ENCODE measurements around the gene GAREM1.

Gene GAREM1

GRCh38 chr18:32284284-32284683 is 186.4 kb downstream of the GAREM1 start:
- ATAC-seq (replicated peaks) (no peak), DNase-seq (no peak)
- Mint-ChIP-seq H3K4me3 (no peak overlapping the region), H3K27me3 (no peaks in the 10 kb centered on the region), H3K27ac (no peak overlapping the region), H3K36me3 (no peaks in the 10 kb centered on the region), H3K9me3 (no peaks in the 10 kb centered on the region), H3K4me1 (no peaks in the 10 kb centered on the region)

DNA sequence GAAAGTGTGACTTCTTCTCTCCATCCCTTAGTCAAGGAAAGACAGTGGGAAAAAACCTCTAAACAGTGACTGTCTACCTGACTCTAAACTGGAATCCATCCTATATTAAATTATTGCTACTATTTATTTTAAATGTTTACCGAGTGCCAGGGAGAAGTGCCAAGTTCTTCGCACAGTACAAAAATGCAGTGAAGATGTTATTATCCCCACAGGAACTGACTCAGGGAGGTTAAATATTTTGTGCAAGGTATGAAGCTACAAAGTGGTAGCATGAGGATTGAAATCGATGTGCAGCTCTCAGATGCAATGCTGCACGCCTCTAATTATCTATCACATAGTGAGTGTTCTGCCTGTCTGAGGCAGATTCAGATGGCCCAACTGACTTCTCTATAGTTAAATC is 189.8 kb downstream of the GAREM1 start:
- H3K9me3 Mint-ChIP-seq, result no peaks in the 10 kb centered on the region
- ATAC-seq (replicated peaks), result no peak
- no peak overlapping the region for H3K27ac Mint-ChIP-seq
- H3K4me3 Mint-ChIP-seq, result no peak overlapping the region
- H3K4me1 Mint-ChIP-seq, result no peaks in the 10 kb centered on the region
- H3K27me3 Mint-ChIP-seq, result peaks cover 5 to 6% of the 10 kb centered on the region in 2 donors
- DNase-seq, result no peak
- H3K36me3 Mint-ChIP-seq, result no peaks in the 10 kb centered on the region

GRCh38 chr18:32280188-32280783 is 190.4 kb downstream of the GAREM1 start:
- H3K4me3 Mint-ChIP-seq, result no peak overlapping the region

GRCh38 chr18:32278177-32278799 is 192.4 kb downstream of the GAREM1 start:
- Mint-ChIP-seq H3K36me3 (no peaks in the 10 kb centered on the region), H3K27ac (no peak overlapping the region), H3K27me3 (peaks cover 5 to 6% of the 10 kb centered on the region in 2 donors), H3K9me3 (no peaks in the 10 kb centered on the region), H3K4me1 (no peaks in the 10 kb centered on the region), H3K4me3 (no peak overlapping the region)
- DNase-seq (no peak), ATAC-seq (replicated peaks) (no peak)

More at GRCh38 chr18:32280188-32280783, 190.4 kb downstream of the GAREM1 start:
- H3K36me3 Mint-ChIP-seq, result no peaks in the 10 kb centered on the region
- H3K27me3 Mint-ChIP-seq, result peaks cover 5 to 6% of the 10 kb centered on the region in 2 donors
- no peaks in the 10 kb centered on the region for H3K9me3 Mint-ChIP-seq
- H3K27ac Mint-ChIP-seq, result no peak overlapping the region
- DNase-seq (no peak), ATAC-seq (replicated peaks) (no peak)
- no peaks in the 10 kb centered on the region for H3K4me1 Mint-ChIP-seq

DNA sequence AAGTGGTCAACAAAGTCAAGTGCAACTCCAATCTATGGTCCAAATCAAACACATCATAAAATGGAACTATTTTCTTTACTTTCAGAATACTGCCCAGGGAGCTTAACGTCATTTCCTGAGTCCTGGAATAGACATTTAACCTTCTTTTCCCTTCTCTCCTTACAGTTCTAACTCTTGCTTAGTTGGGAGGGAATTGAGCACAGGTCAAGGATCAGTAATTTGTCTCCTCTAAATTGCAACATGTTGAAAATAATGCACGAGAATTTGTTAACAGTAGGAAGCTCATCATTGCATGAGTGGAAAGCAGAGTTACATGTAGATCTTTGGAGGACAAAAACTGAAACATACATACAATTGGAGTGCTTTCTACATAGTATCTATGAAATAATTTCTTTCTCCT is 193.1 kb downstream of the GAREM1 start:
- no peak overlapping the region for H3K27ac Mint-ChIP-seq
- no peak overlapping the region for H3K4me3 Mint-ChIP-seq
- no peak for DNase-seq
- no peak for ATAC-seq (replicated peaks)
- no peaks in the 10 kb centered on the region for H3K4me1 Mint-ChIP-seq
- H3K9me3 Mint-ChIP-seq, result no peaks in the 10 kb centered on the region
- H3K36me3 Mint-ChIP-seq, result no peaks in the 10 kb centered on the region
- peaks cover 5 to 6% of the 10 kb centered on the region in 2 donors for H3K27me3 Mint-ChIP-seq

GRCh38 chr18:32276906-32277305 is 193.8 kb downstream of the GAREM1 start:
- DNase-seq, result no peak
- ATAC-seq (replicated peaks), result no peak
- H3K27ac Mint-ChIP-seq, result no peak overlapping the region
- H3K27me3 Mint-ChIP-seq, result peaks cover 5 to 6% of the 10 kb centered on the region in 2 donors
- no peak overlapping the region for H3K4me3 Mint-ChIP-seq
- H3K36me3 Mint-ChIP-seq, result no peaks in the 10 kb centered on the region
- no peaks in the 10 kb centered on the region for H3K4me1 Mint-ChIP-seq
- H3K9me3 Mint-ChIP-seq, result no peaks in the 10 kb centered on the region

DNA sequence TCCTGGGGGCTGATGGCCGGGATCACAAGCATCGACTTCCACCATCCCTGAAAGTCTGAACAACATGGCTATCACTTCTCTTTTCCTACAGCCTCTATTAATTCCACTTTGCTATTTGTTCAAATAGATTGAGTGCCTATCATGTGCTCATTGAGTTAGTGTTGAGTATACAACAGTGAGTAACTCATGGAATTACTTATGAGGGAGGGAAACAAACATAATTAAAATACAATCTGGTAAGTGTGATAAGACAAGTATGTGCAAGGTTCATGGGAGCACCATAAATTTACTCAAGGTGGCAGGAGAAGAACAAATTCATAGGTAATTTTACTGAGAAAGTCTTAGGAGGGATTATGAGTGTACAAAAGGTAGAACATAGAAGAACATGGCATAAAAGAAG is 194.4 kb downstream of the GAREM1 start:
- Mint-ChIP-seq H3K27me3 (peaks cover 5 to 6% of the 10 kb centered on the region in 2 donors), H3K27ac (no peak overlapping the region), H3K9me3 (no peaks in the 10 kb centered on the region), H3K4me1 (no peaks in the 10 kb centered on the region), H3K36me3 (no peaks in the 10 kb centered on the region), H3K4me3 (no peak overlapping the region)
- no peak for ATAC-seq (replicated peaks)
- no peak for DNase-seq

DNA sequence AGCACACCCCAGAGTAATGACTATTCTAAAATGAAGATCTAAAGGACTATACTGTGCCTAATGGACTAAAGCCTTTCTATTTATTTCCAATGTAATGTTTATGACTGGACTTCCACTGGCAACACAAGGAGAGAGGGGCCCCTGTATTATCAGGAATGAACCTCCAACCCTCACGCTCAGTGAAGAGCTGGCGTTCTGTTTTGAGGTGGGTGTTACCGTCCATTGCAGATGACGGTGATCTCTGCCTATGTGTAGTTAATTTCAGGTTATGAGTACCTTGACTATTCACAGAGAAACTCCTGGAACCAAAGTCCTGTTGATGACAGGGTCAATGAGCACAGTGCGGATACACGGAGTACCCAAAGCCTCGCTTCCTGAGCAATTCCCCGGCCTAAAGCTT is 195.5 kb downstream of the GAREM1 start:
- ATAC-seq (replicated peaks), result no peak
- no peak overlapping the region for H3K27ac Mint-ChIP-seq
- no peaks in the 10 kb centered on the region for H3K36me3 Mint-ChIP-seq
- no peaks in the 10 kb centered on the region for H3K9me3 Mint-ChIP-seq
- H3K4me3 Mint-ChIP-seq, result no peak overlapping the region
- H3K27me3 Mint-ChIP-seq, result peaks cover 5 to 9% of the 10 kb centered on the region in 2 donors
- DNase-seq, result no peak
- H3K4me1 Mint-ChIP-seq, result no peaks in the 10 kb centered on the region

DNA sequence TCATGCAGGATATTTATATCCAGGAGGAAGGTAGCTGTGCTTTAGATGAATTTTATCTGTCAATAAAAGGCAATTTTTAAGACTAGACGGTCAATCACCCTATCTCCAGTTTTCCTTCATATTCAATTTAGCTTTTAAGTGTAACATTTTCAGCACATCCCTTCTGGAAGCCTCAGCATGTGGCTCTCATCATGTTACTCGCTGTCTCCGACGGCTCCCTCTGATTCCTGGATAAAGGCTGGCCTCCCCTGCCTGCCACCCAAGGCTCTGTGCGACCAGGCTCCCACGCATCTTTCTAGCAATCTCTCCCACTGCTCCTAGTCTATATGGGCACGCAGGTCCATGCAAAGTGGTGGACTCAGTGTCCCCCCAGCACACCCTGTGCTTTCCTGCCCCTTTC is 196.4 kb downstream of the GAREM1 start:
- Mint-ChIP-seq H3K36me3 (no peaks in the 10 kb centered on the region), H3K27me3 (peaks cover 5 to 13% of the 10 kb centered on the region in 2 donors), H3K4me3 (no peak overlapping the region), H3K4me1 (no peaks in the 10 kb centered on the region), H3K27ac (no peak overlapping the region), H3K9me3 (no peaks in the 10 kb centered on the region)
- no peak for DNase-seq
- ATAC-seq (replicated peaks), result no peak

- no peaks in the 10 kb centered on the region for H3K4me1 Mint-ChIP-seq
- H3K27me3 Mint-ChIP-seq, result peaks cover 3 to 14% of the 10 kb centered on the region in 2 donors
- no peak for DNase-seq
- H3K4me3 Mint-ChIP-seq, result no peak overlapping the region
- no peak overlapping the region for H3K27ac Mint-ChIP-seq
- peak; percentile 38 to 51 for ATAC-seq (replicated peaks)
- H3K9me3 Mint-ChIP-seq, result no peaks in the 10 kb centered on the region
- H3K36me3 Mint-ChIP-seq, result no peaks in the 10 kb centered on the region
Observed at GRCh38 chr18:32271672-32272208, 198.9 kb downstream of the GAREM1 start.

DNA sequence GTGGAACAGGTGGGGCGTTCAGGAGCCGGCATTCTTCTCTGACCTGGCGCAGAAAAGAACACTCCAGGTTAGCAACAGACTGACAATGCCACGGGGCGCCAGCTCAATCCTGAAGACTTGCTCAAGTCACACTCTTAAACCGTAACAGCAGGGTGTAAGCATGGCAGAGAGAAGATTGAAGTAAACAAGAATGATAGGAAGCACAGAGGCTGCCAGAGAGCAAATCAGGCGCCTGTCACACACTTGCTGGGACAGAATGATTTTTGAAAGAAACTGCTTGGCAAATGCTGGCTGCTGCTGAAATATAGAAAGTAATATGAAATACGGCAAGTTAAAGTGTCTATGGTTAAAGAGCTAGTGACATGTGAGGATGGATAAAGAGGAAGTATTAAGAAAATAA is 200.3 kb downstream of the GAREM1 start:
- H3K4me1 Mint-ChIP-seq, result no peaks in the 10 kb centered on the region
- H3K27me3 Mint-ChIP-seq, result peaks cover 0 to 11% of the 10 kb centered on the region in 2 donors

DNA sequence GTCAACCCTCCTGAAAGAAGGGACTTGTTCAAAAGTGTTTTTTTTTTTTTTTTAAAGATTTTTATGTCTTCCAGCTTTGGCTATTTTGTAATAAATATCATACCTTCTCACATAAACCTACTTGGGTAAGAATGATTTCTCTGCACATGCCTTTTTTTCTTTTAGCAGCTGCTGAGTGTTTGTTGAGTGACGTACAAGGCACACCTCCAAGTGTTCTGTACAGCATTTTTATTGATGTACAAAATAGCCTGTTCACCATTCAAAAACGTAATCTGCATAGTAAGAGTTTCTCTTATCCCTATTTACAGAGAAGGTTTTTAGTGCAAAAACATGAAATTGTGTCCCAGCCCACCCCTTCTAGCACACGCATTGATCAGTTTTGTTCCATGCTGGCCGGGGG is 203.2 kb downstream of the GAREM1 start:
- Mint-ChIP-seq H3K27ac (no peak overlapping the region), H3K4me1 (no peaks in the 10 kb centered on the region), H3K36me3 (no peaks in the 10 kb centered on the region), H3K9me3 (no peaks in the 10 kb centered on the region), H3K27me3 (peaks cover 4 to 11% of the 10 kb centered on the region in 2 donors), H3K4me3 (no peak overlapping the region)
- ATAC-seq (replicated peaks), result no peak
- no peak for DNase-seq

More for the DNA sequence above, 200.3 kb downstream of the GAREM1 start:
- Mint-ChIP-seq H3K4me3 (no peak overlapping the region), H3K9me3 (no peaks in the 10 kb centered on the region), H3K27ac (no peak overlapping the region), H3K36me3 (no peaks in the 10 kb centered on the region)
- ATAC-seq (replicated peaks), result no peak
- DNase-seq, result no peak

DNA sequence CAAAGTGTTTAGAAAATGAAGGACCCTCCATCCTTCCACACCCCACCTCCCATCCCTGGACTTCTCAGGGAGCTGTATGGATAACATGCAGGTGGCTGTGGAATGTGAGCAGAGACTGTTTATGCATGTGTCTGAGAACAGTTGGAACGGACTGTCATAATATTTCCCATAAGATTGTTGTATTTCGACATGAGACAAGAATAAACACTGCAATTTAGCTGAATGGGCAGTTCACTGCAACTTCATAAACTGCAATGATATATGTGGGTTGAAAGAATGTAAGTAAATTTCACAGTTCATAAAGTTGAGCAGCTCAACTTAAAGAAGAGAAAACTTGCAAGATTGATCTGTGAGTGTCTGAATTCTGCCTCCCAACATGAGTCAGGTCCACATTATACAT is 206.3 kb downstream of the GAREM1 start:
- ATAC-seq (replicated peaks) (no peak), DNase-seq (no peak)
- Mint-ChIP-seq H3K27me3 (peaks cover 4 to 15% of the 10 kb centered on the region in 2 donors), H3K9me3 (no peaks in the 10 kb centered on the region), H3K4me1 (no peaks in the 10 kb centered on the region), H3K4me3 (no peak overlapping the region), H3K36me3 (no peaks in the 10 kb centered on the region), H3K27ac (no peak overlapping the region)

- Mint-ChIP-seq H3K9me3 (peaks cover 0 to 1% of the 10 kb centered on the region in 2 donors), H3K4me1 (peaks cover 3 to 8% of the 10 kb centered on the region in 2 donors), H3K27ac (no peak overlapping the region), H3K27me3 (peaks cover 0 to 23% of the 10 kb centered on the region in 2 donors), H3K36me3 (no peaks in the 10 kb centered on the region), H3K4me3 (no peak overlapping the region)
- ATAC-seq (replicated peaks), result no peak
- DNase-seq, result no peak
Observed at GRCh38 chr18:32262092-32262491, 208.6 kb downstream of the GAREM1 start.

- Mint-ChIP-seq H3K4me3 (no peak overlapping the region), H3K4me1 (peaks cover 3 to 8% of the 10 kb centered on the region in 2 donors), H3K9me3 (peaks cover 0 to 1% of the 10 kb centered on the region in 2 donors), H3K27ac (no peak overlapping the region), H3K27me3 (peaks cover 4 to 33% of the 10 kb centered on the region in 2 donors), H3K36me3 (no peaks in the 10 kb centered on the region)
- DNase-seq (no peak), ATAC-seq (replicated peaks) (no peak)
Observed at GRCh38 chr18:32261003-32261402, 209.7 kb downstream of the GAREM1 start.

Data from stimulated activated naive B cell treated with anti-CD40 and anti-IgM and Interleukin-4, amounts not matched to agents 10 μg/mL and 1 μg/mL and 100 μg/mL, for 72 hours (primary cell).